Endothelial cell (in vitro differentiated cells): ENCODE results near the gene POLE. TPM values are rescaled to one million over a fixed set of nuclear protein-coding genes. Genes with fewer than 3 reads are reported as not detected.

Experiments
- DNase-seq: peaks from one replicate; pipeline ENCODE4 v3.0.0; 2021; ENCODE audit warnings: low spot score
- H3K27ac Mint-ChIP-seq: one replicate; pipeline ENCODE4 v1.8.0; 2021; ENCODE audit warnings: mixed read lengths, inconsistent platforms; ENCODE audit not compliant: unreplicated experiment
- H3K27me3 Mint-ChIP-seq: one replicate; pipeline ENCODE4 v1.8.0; 2021; ENCODE audit warnings: mild to moderate bottlenecking, moderate library complexity, mixed read lengths, inconsistent platforms; ENCODE audit not compliant: unreplicated experiment
- H3K36me3 Mint-ChIP-seq: one replicate; pipeline ENCODE4 v1.8.0; 2021; ENCODE audit warnings: mild to moderate bottlenecking, low read depth, mixed read lengths, inconsistent platforms; ENCODE audit not compliant: unreplicated experiment
- H3K4me1 Mint-ChIP-seq: one replicate; pipeline ENCODE4 v1.8.0; 2021; ENCODE audit warnings: mild to moderate bottlenecking, mixed read lengths, inconsistent platforms; ENCODE audit not compliant: unreplicated experiment
- H3K4me3 Mint-ChIP-seq: one replicate; pipeline ENCODE4 v1.8.0; 2021; ENCODE audit warnings: mild to moderate bottlenecking, mixed read lengths, inconsistent platforms; ENCODE audit not compliant: unreplicated experiment
- H3K9me3 Mint-ChIP-seq: one replicate; pipeline ENCODE4 v1.8.0; 2021; ENCODE audit warnings: mixed read lengths, inconsistent platforms; ENCODE audit not compliant: unreplicated experiment
- total RNA-seq: library from RNA; stranded (reverse); fragmentation: NEBNext Ultra II Directional; extraction: Animal tissue kit (Norgen Biotek cat#: 25700); gene quantifications from one replicate; pipeline ENCODE4 v1.2.1, GENCODE V29; 2021; ENCODE audit not compliant: unreplicated experiment
- TF ChIP-seq, protein P1 (sequence below): fragments of 200-600 bp; sonication (generic); IDR thresholded peaks from one replicate; pipeline ENCODE4 v1.5.0; 2021; ENCODE audit warnings: antibody characterized with exemption; ENCODE audit not compliant: unreplicated experiment

POLE gene
- total RNA-seq, 1 donor from 2014 or later, result 137 TPM

- H3K36me3 Mint-ChIP-seq, result peaks cover 16% of the 10 kb centered on the region
- TF ChIP-seq, protein P1, sequence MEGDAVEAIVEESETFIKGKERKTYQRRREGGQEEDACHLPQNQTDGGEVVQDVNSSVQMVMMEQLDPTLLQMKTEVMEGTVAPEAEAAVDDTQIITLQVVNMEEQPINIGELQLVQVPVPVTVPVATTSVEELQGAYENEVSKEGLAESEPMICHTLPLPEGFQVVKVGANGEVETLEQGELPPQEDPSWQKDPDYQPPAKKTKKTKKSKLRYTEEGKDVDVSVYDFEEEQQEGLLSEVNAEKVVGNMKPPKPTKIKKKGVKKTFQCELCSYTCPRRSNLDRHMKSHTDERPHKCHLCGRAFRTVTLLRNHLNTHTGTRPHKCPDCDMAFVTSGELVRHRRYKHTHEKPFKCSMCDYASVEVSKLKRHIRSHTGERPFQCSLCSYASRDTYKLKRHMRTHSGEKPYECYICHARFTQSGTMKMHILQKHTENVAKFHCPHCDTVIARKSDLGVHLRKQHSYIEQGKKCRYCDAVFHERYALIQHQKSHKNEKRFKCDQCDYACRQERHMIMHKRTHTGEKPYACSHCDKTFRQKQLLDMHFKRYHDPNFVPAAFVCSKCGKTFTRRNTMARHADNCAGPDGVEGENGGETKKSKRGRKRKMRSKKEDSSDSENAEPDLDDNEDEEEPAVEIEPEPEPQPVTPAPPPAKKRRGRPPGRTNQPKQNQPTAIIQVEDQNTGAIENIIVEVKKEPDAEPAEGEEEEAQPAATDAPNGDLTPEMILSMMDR, result no peak
- DNase-seq, result no peak
- peak overlapping the region; percentile 85 for H3K4me3 Mint-ChIP-seq
- H3K9me3 Mint-ChIP-seq, result peaks cover 4% of the 10 kb centered on the region
- H3K27ac Mint-ChIP-seq, result peak overlapping the region; percentile 84
- peaks cover 34% of the 10 kb centered on the region for H3K27me3 Mint-ChIP-seq
- peaks cover 9% of the 10 kb centered on the region for H3K4me1 Mint-ChIP-seq
These were observed 69.1 kb downstream of the POLE start for GRCh38 chr12:132617822-132618682.

- Mint-ChIP-seq H3K27ac (no peak overlapping the region), H3K4me1 (peaks cover 9% of the 10 kb centered on the region), H3K9me3 (peaks cover 4% of the 10 kb centered on the region), H3K36me3 (peaks cover 8% of the 10 kb centered on the region), H3K27me3 (peaks cover 37% of the 10 kb centered on the region), H3K4me3 (no peak overlapping the region)
- no peak for DNase-seq
- TF ChIP-seq, protein P1, result no peak
These were observed 69.9 kb downstream of the POLE start for GRCh38 chr12:132617135-132617701.

GRCh38 chr12:132615579-132616038 is 71.5 kb downstream of the POLE start:
- DNase-seq, result no peak
- peaks cover 8% of the 10 kb centered on the region for H3K36me3 Mint-ChIP-seq
- peaks cover 37% of the 10 kb centered on the region for H3K27me3 Mint-ChIP-seq
- TF ChIP-seq, protein P1, result no peak
- peaks cover 4% of the 10 kb centered on the region for H3K9me3 Mint-ChIP-seq
- no peak overlapping the region for H3K4me3 Mint-ChIP-seq
- H3K4me1 Mint-ChIP-seq, result peaks cover 9% of the 10 kb centered on the region
- no peak overlapping the region for H3K27ac Mint-ChIP-seq

DNA sequence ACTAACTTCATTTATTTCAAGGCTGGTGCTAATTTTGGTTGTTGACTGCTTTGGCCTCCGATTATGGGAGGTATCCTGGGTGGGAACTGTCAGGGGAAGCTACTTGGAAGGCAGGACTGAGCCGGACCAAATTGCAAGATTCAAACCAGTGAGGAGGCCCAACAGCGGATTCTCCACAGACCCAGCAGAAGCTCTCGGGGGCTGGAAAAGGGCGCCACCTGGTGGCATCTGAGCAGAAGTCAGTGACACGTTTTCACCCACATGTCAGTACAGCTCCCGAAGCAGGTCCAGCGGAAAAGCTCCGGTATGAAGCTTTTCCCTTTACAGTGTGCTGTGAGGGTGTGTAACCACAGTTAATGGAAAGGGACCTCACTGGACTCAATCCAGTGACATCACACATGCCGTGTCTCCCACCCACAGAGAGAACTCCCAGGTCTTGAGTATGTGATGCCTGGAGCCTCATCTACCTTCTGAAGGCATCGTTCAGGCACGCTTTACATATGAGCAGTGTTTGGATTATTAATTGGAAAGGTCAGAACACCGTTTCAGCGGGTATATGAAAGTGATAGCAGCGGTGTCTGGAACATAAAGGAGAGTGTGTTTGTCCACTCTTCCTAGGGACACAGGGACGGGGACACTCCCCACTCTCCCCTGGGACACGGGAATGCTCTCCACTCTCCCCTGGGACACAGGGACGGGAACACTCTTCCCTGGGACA is 72.1 kb downstream of the POLE start:
- peak; percentile 86 for DNase-seq
- Mint-ChIP-seq H3K27me3 (peaks cover 32% of the 10 kb centered on the region), H3K4me1 (peaks cover 9% of the 10 kb centered on the region), H3K9me3 (peaks cover 4% of the 10 kb centered on the region), H3K27ac (no peak overlapping the region), H3K36me3 (peaks cover 8% of the 10 kb centered on the region), H3K4me3 (no peak overlapping the region)
- TF ChIP-seq, protein P1, result peak; percentile 79
